K562 (cell line): ENCODE measurements around the gene KATNAL1. TPM values are rescaled to one million over a fixed set of nuclear protein-coding genes. Genes with fewer than 3 reads are reported as not detected.

Experiments used
- CBX1 ChIP-seq: sonication (generic); IDR thresholded peaks from 2 replicates; pipeline ENCODE4 v1.6.1; 2016; ENCODE audit warnings: antibody characterized with exemption, low read depth, mild to moderate bottlenecking
- HDAC1 ChIP-seq, 2 experiments: fragments of 450-650 bp; IDR thresholded peaks; 2 replicates each; pipeline ENCODE4 v1.6.1; 2016 to 2017; ENCODE audit warnings: inconsistent platforms in 1 of 2, mild to moderate bottlenecking in 1 of 2, moderate library complexity in 1 of 2
- NBN ChIP-seq: fragments of 450-650 bp; IDR thresholded peaks from 2 replicates; pipeline ENCODE4 v1.6.1; 2016; ENCODE audit warnings: low read depth, mild to moderate bottlenecking
- NR2C2 ChIP-seq, 2 experiments: fragments of 200-800 bp in 1 of 2; sonication (Bioruptor generic) in 1 of 2; sonication (generic) in 1 of 2; formaldehyde crosslinking in 1 of 2; IDR thresholded peaks; 2 replicates each; pipeline versions ENCODE4 v1.6.1 to v1.8.0; 2016 to 2022; ENCODE audit warnings: mild to moderate bottlenecking in 1 of 2, missing compliant biosample characterization in 1 of 2, missing genetic modification characterization in 1 of 2, missing genetic modification reagents in 1 of 2
- ZNF324 ChIP-seq: fragments of 250-450 bp; sonication (Bioruptor Pico); IDR thresholded peaks from 2 replicates; pipeline ENCODE4 v1.4.0; 2020; ENCODE audit warnings: mild to moderate bottlenecking
- polyA plus RNA-seq, 8 experiments: library from polyadenylated mRNA; depleted of rRNA in 4 of 8; stranded (reverse) in 5 of 8; unstranded in 3 of 8; fragments of >200 nt; fragmentation: Nextera tagmentation in 2 of 8; fragmentation: Illumina TruSeq in 1 of 8; extraction: Ambion mirVana in 2 of 8; extraction: Trizol in 1 of 8; gene quantifications; 2 replicates each; pipeline versions ENCODE4 v1.2.1 to v1.2.3, GENCODE V29; 2011 to 2014; ENCODE audit warnings: inconsistent platforms in 1 of 8, missing spikeins in 1 of 8
- total RNA-seq, 7 experiments: library from RNA; depleted of rRNA in 6 of 7; stranded (reverse); fragments of >200 nt in 6 of 7; fragmentation: Illumina TruSeq in 2 of 7; extraction: Trizol in 2 of 7; gene quantifications; 2 replicates each; pipeline versions ENCODE4 v1.2.1 to v1.2.3, GENCODE V29; 2011 to 2021; ENCODE audit warnings: low replicate concordance in 1 of 7
- TF ChIP-seq, protein P1 (sequence below): sonication (generic); formaldehyde crosslinking; IDR thresholded peaks from 2 replicates; pipeline ENCODE4 v1.8.0; 2023; ENCODE audit warnings: mild to moderate bottlenecking, missing genetic modification reagents
- TF ChIP-seq, protein P2 (sequence below): IDR thresholded peaks from 2 replicates; pipeline ENCODE4 v1.6.1; 2011; ENCODE audit warnings: borderline replicate concordance, low read depth, mild to moderate bottlenecking, moderate library complexity, low read length; ENCODE audit not compliant: insufficient read depth, poor library complexity, severe bottlenecking
- TF ChIP-seq, protein P3 (sequence below): fragments of 450-650 bp; IDR thresholded peaks from 2 replicates; pipeline ENCODE4 v1.6.1; 2016; ENCODE audit warnings: mild to moderate bottlenecking, moderate library complexity
- TF ChIP-seq, protein P4 (sequence below): sonication (generic); formaldehyde crosslinking; IDR thresholded peaks from 2 replicates; pipeline ENCODE4 v1.8.0; 2022; ENCODE audit warnings: missing genetic modification reagents, mild to moderate bottlenecking, borderline replicate concordance

Gene KATNAL1
- total and polyA plus RNA-seq, 9 of the 15 experiments (the other 6 are each of a cell fraction or from before 2014, with no cell fraction given): 2.5 to 8.2 (median 5.5) TPM

DNA sequence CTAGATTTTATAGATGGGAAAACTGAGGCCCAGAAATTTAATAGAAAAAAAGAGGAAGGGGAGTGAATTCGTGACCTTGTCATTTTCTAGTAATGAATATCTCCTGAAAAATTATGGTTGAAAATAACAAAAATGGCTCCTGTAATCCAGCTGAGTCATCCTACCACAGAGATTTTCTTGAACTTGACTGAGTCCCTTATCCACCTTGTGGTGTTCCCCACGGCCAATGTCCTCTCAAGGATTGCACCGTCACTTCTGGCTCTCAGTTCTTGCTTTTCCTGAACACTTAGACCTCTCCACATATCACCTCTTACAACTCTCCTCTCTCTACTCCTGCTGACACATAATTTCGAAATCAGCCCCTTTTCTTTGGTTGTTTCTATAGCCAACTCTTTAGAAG lies 1.2 kb upstream of the KATNAL1 start (continued):
- TF ChIP-seq, protein P1, sequence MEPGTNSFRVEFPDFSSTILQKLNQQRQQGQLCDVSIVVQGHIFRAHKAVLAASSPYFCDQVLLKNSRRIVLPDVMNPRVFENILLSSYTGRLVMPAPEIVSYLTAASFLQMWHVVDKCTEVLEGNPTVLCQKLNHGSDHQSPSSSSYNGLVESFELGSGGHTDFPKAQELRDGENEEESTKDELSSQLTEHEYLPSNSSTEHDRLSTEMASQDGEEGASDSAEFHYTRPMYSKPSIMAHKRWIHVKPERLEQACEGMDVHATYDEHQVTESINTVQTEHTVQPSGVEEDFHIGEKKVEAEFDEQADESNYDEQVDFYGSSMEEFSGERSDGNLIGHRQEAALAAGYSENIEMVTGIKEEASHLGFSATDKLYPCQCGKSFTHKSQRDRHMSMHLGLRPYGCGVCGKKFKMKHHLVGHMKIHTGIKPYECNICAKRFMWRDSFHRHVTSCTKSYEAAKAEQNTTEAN (CRISPR knock-in tag): no peak
- TF ChIP-seq, protein P2, sequence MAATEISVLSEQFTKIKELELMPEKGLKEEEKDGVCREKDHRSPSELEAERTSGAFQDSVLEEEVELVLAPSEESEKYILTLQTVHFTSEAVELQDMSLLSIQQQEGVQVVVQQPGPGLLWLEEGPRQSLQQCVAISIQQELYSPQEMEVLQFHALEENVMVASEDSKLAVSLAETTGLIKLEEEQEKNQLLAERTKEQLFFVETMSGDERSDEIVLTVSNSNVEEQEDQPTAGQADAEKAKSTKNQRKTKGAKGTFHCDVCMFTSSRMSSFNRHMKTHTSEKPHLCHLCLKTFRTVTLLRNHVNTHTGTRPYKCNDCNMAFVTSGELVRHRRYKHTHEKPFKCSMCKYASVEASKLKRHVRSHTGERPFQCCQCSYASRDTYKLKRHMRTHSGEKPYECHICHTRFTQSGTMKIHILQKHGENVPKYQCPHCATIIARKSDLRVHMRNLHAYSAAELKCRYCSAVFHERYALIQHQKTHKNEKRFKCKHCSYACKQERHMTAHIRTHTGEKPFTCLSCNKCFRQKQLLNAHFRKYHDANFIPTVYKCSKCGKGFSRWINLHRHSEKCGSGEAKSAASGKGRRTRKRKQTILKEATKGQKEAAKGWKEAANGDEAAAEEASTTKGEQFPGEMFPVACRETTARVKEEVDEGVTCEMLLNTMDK: peak; percentile 4
- TF ChIP-seq, protein P3, sequence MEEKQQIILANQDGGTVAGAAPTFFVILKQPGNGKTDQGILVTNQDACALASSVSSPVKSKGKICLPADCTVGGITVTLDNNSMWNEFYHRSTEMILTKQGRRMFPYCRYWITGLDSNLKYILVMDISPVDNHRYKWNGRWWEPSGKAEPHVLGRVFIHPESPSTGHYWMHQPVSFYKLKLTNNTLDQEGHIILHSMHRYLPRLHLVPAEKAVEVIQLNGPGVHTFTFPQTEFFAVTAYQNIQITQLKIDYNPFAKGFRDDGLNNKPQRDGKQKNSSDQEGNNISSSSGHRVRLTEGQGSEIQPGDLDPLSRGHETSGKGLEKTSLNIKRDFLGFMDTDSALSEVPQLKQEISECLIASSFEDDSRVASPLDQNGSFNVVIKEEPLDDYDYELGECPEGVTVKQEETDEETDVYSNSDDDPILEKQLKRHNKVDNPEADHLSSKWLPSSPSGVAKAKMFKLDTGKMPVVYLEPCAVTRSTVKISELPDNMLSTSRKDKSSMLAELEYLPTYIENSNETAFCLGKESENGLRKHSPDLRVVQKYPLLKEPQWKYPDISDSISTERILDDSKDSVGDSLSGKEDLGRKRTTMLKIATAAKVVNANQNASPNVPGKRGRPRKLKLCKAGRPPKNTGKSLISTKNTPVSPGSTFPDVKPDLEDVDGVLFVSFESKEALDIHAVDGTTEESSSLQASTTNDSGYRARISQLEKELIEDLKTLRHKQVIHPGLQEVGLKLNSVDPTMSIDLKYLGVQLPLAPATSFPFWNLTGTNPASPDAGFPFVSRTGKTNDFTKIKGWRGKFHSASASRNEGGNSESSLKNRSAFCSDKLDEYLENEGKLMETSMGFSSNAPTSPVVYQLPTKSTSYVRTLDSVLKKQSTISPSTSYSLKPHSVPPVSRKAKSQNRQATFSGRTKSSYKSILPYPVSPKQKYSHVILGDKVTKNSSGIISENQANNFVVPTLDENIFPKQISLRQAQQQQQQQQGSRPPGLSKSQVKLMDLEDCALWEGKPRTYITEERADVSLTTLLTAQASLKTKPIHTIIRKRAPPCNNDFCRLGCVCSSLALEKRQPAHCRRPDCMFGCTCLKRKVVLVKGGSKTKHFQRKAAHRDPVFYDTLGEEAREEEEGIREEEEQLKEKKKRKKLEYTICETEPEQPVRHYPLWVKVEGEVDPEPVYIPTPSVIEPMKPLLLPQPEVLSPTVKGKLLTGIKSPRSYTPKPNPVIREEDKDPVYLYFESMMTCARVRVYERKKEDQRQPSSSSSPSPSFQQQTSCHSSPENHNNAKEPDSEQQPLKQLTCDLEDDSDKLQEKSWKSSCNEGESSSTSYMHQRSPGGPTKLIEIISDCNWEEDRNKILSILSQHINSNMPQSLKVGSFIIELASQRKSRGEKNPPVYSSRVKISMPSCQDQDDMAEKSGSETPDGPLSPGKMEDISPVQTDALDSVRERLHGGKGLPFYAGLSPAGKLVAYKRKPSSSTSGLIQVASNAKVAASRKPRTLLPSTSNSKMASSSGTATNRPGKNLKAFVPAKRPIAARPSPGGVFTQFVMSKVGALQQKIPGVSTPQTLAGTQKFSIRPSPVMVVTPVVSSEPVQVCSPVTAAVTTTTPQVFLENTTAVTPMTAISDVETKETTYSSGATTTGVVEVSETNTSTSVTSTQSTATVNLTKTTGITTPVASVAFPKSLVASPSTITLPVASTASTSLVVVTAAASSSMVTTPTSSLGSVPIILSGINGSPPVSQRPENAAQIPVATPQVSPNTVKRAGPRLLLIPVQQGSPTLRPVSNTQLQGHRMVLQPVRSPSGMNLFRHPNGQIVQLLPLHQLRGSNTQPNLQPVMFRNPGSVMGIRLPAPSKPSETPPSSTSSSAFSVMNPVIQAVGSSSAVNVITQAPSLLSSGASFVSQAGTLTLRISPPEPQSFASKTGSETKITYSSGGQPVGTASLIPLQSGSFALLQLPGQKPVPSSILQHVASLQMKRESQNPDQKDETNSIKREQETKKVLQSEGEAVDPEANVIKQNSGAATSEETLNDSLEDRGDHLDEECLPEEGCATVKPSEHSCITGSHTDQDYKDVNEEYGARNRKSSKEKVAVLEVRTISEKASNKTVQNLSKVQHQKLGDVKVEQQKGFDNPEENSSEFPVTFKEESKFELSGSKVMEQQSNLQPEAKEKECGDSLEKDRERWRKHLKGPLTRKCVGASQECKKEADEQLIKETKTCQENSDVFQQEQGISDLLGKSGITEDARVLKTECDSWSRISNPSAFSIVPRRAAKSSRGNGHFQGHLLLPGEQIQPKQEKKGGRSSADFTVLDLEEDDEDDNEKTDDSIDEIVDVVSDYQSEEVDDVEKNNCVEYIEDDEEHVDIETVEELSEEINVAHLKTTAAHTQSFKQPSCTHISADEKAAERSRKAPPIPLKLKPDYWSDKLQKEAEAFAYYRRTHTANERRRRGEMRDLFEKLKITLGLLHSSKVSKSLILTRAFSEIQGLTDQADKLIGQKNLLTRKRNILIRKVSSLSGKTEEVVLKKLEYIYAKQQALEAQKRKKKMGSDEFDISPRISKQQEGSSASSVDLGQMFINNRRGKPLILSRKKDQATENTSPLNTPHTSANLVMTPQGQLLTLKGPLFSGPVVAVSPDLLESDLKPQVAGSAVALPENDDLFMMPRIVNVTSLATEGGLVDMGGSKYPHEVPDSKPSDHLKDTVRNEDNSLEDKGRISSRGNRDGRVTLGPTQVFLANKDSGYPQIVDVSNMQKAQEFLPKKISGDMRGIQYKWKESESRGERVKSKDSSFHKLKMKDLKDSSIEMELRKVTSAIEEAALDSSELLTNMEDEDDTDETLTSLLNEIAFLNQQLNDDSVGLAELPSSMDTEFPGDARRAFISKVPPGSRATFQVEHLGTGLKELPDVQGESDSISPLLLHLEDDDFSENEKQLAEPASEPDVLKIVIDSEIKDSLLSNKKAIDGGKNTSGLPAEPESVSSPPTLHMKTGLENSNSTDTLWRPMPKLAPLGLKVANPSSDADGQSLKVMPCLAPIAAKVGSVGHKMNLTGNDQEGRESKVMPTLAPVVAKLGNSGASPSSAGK: no peak
- TF ChIP-seq ZNF324: no peak
- no peak for TF ChIP-seq NR2C2 (CRISPR knock-in tag; IDR thresholded peaks at IDR 0.05)
- TF ChIP-seq NR2C2 (tag; IDR thresholded peaks at IDR 0.05): no peak
- TF ChIP-seq NBN: 0 out of 2 replicates have a peak, but pooled peaks have one; percentile 17
- TF ChIP-seq HDAC1 (IDR thresholded peaks at IDR 0.05): no peak
- TF ChIP-seq, protein P4, sequence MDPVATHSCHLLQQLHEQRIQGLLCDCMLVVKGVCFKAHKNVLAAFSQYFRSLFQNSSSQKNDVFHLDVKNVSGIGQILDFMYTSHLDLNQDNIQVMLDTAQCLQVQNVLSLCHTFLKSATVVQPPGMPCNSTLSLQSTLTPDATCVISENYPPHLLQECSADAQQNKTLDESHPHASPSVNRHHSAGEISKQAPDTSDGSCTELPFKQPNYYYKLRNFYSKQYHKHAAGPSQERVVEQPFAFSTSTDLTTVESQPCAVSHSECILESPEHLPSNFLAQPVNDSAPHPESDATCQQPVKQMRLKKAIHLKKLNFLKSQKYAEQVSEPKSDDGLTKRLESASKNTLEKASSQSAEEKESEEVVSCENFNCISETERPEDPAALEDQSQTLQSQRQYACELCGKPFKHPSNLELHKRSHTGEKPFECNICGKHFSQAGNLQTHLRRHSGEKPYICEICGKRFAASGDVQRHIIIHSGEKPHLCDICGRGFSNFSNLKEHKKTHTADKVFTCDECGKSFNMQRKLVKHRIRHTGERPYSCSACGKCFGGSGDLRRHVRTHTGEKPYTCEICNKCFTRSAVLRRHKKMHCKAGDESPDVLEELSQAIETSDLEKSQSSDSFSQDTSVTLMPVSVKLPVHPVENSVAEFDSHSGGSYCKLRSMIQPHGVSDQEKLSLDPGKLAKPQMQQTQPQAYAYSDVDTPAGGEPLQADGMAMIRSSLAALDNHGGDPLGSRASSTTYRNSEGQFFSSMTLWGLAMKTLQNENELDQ (CRISPR knock-in tag): no peak
- TF ChIP-seq CBX1: no peak
